ENCODE data around the gene IL36RN. TPM values are rescaled to one million over a fixed set of nuclear protein-coding genes. Genes with fewer than 3 reads are reported as not detected.
"Not testable (repeated sequence)": the region's sequence is repeated elsewhere in the genome, so short reads cannot be mapped to it uniquely, and the experiment has no call there.

IL36RN gene
- total RNA-seq, 1 experiment from 2014 or later: not detected

GRCh38 chr2:113089916-113090315 is 30.9 kb downstream of the IL36RN start:
- in situ Hi-C loops (cut with HindIII; ENCODE audit: low sequenced_read_pairs): no loop called here
- no peak for DNase-seq (ENCODE audit: low spot score)

DNA sequence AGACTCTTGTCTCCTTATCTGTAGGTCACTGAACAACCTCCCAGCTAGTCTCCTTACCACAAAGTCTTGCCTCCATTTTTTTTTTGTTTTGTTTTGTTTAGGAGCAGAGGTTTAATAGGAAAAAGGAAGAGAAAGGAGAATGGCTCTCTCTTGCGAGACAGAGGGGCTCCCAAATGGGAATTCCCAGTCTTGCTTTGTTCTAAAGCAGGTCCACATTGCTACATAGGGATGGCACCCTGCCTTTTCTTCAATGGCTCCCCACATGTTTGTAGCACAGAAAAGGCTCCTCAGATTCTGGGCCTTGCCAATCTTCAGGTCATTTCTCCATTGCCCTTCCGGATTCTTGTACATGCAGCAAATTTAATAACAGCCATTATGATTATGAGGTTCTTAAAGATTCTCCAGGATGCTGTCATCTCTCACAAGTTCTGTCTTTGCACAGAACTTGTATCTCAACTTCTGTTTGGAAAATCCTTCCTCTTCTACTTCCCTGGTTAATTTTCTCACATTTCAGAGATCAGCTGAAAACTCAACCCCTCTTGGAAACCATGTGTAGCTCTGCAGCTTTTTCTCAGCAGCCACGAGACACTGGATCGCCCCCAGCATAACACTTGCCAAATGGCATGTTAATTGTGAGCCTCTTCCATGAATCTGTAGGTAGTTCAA is 32.4 kb downstream of the IL36RN start:
- DNase-seq (ENCODE audit: low spot score): no peak
- in situ Hi-C loops (cut with HindIII; ENCODE audit: low sequenced_read_pairs): no loop called here

DNA sequence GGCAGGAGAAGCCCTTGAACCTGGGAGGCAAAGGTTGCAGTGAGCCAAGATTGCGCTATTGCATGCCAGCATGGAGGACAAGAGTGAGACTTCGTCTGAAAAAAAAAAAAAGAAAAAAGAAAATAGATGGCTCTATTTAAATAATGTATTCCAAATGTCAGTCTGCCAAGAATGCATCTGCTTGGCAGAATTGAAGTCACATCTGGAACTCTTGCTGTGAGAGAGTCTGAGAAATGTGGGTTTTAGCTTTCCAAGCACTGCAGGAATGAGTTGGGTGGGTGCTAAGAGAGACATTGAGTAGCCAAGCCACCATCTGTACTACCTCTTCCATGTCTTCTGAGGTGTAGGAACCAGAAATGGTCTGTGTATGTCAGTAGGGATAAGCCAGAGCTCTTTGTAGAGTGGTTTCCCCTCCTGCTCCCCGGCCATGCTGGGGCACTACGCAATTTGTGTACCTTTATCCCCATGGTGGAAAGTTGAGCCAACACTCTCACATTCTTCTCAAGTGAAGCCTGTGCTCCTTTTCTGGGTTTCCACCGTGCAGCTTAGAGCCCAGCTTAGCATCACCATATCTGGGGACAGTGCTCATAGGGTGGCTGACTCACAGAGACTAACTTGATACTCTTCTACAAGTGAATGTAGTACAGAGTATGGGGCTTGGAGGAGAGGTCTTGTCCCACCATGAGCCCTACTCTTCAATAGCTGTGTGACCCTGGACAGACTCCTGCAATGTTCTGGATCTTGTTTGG is 34.0 kb downstream of the IL36RN start:
- no peak for DNase-seq (ENCODE audit: low spot score)
- in situ Hi-C loops (cut with HindIII; ENCODE audit: low sequenced_read_pairs): no loop called here

DNA sequence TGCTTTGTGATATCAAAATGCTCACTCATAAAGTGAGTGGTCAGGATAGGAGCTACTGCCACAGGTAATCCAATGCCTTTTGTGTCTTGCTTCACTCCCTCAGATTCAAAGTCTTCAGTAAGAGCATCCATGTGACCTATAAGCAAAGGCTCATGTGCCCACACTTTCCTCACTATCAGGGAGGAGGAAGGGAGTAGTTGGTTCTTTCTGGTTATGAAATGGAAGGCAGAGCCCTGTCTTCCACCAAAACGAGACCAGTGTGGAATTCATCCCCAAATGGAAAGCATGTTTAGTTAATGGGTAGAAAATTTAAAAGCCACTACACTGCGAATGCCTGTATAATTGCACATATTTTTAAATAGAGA is 34.6 kb downstream of the IL36RN start:
- in situ Hi-C loops (cut with HindIII; ENCODE audit: low sequenced_read_pairs): no loop called here
- no peak for DNase-seq (ENCODE audit: low spot score)

- in situ Hi-C loops (cut with HindIII; ENCODE audit: low sequenced_read_pairs); DNase-seq (ENCODE audit: low spot score): not testable (repeated sequence)
Measured at GRCh38 chr2:113096306-113096705, 37.3 kb downstream of the IL36RN start.

DNA sequence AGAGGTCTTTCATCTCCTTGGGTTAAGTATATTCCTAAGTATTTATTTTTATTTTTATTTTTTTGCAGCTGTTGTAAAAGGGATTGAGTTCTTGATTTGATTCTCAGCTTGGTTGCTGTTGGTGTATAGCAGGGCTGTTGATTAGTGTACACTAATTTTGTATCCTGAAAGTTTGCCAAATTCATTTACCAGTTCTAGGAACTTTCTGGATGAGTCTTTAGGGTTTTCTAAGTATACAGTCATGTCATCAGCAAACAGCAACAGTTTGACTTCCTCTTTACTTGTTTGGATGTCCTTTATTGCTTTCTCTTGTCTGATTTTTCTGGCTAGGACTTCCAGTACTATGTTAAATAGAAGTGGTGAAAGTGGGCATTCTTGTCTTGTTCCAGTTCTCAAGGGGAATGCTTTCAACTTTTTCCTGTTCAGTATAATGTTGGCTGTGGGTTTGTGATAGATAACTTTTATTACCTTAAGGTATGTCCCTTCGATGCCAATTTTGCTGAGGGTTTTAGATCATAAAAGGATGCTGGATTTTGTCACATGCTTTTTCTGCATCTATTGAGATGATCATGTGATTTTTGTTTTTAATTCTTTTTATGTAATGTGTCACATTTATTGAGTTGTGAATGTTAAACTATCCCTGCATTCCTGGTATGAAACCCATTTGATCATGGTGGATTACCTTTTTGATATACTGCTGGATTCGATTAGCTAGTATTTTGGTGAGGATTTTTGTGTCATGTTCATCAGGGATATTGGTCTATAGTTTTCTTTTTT is 38.0 kb downstream of the IL36RN start:
- DNase-seq (ENCODE audit: low spot score); in situ Hi-C loops (cut with HindIII; ENCODE audit: low sequenced_read_pairs): not testable (repeated sequence)

DNA sequence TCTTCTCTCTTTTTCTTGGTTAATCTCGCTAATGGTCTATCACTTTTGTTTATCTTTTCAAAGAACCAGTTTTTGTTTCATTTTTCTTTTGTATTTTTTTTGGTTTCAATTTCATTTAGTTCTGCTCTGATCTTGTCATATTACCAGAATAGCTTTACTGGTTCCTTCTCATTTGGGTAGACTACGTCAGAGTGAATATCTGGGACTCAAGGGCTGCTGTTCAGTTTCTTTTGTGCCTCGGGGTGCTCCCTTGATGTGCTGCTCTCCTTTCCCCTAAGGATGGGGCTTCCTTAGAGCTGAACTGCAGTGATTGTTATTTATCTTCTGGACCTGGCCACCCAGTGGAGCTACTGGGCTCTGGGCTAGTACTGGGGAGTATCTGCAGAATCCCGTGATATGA is 39.0 kb downstream of the IL36RN start:
- in situ Hi-C loops (cut with HindIII; ENCODE audit: low sequenced_read_pairs): no loop called here

GRCh38 chr2:113098532-113098931 is 39.5 kb downstream of the IL36RN start:
- in situ Hi-C loops (cut with HindIII; ENCODE audit: low sequenced_read_pairs): no loop called here
- DNase-seq (ENCODE audit: low spot score): no peak

More for the DNA sequence above, 39.0 kb downstream of the IL36RN start:
- no peak for DNase-seq (ENCODE audit: low spot score)

GRCh38 chr2:113102133-113102532 is 43.1 kb downstream of the IL36RN start:
- DNase-seq (ENCODE audit: low spot score): no peak
- in situ Hi-C loops (cut with HindIII; ENCODE audit: low sequenced_read_pairs): no loop called here

GRCh38 chr2:113103277-113103676 is 44.3 kb downstream of the IL36RN start:
- in situ Hi-C loops (cut with HindIII; ENCODE audit: low sequenced_read_pairs): no loop called here
- no peak for DNase-seq (ENCODE audit: low spot score)

- DNase-seq (ENCODE audit: low spot score): no peak
- in situ Hi-C loops (cut with HindIII; ENCODE audit: low sequenced_read_pairs): no loop called here
Measured at GRCh38 chr2:113104054-113104611, 45.1 kb downstream of the IL36RN start.

- DNase-seq (ENCODE audit: low spot score): no peak
- in situ Hi-C loops (cut with HindIII; ENCODE audit: low sequenced_read_pairs): no loop called here
Measured at GRCh38 chr2:113105047-113105785, 46.2 kb downstream of the IL36RN start.

DNA sequence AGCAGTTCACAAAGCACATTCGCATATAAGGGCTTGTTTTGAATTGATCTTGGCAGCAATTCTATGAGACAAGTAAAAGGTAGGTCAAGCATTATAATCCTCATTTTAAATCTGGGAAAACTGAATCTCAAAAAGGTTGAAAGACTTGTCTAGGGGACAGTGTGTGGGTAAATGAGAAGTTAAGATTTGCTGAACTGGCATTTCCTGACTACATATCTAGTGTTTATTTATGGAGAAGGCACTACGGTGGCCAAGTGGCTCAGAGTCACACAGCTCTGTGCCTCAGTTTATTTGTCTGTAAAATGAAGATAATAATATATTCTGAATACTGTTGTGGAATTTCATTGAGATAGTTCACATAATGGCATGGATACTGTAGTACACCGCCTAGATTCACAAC is 52.1 kb downstream of the IL36RN start:
- DNase-seq (ENCODE audit: low spot score): no peak
- in situ Hi-C loops (cut with HindIII; ENCODE audit: low sequenced_read_pairs): no loop called here

- in situ Hi-C loops (cut with HindIII; ENCODE audit: low sequenced_read_pairs): no loop called here
- DNase-seq (ENCODE audit: low spot score): no peak
Measured at GRCh38 chr2:113111823-113112287, 52.9 kb downstream of the IL36RN start.

DNA sequence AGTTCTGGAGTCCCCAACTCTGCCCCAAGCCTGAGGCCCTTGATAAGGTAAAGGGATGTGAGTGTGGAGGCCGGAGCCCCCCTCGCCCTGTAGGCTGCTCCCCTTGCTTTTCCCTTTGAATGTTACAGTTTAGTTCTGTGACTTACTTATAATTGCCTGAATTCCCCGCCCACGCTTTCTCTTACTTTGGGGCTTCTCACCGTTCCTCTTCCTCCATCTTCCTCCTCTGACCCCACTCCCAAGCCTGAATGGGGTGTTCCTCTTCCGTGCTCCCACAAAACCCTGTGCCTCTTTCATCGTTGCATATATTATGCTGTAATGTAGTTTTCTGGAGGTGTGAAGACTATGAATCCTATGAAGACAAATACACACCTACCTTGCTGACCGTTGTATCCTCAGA is 53.4 kb downstream of the IL36RN start:
- DNase-seq (ENCODE audit: low spot score): no peak
- in situ Hi-C loops (cut with HindIII; ENCODE audit: low sequenced_read_pairs): no loop called here

DNA sequence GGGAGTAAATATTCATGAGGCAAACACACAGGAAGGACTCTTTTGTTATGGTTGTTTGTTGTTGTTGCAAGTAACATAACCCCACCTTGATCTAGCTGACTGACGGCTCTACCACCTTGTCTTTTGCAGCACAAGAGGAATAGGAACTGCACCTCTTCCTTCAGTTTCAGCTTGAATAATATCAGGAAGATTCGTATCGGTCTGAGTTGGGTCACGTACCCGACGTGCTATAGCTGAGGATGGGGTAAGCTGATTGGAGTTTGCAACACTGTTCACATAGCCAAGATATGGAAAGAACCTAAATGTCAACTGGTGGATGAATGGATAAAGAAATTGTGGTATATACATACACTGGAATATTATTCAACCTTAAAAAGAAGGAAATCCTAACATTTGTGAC is 53.9 kb downstream of the IL36RN start:
- no peak for DNase-seq (ENCODE audit: low spot score)
- in situ Hi-C loops (cut with HindIII; ENCODE audit: low sequenced_read_pairs): no loop called here

- DNase-seq (ENCODE audit: low spot score): no peak
- in situ Hi-C loops (cut with HindIII; ENCODE audit: low sequenced_read_pairs): no loop called here
Measured at GRCh38 chr2:113113807-113114206, 54.8 kb downstream of the IL36RN start.
